AG04450 (cell line): Measurements from ENCODE around the gene MESP2. TPM values are rescaled to one million over a fixed set of nuclear protein-coding genes. Genes with fewer than 3 reads are reported as not detected.

ENCODE experiments used
- CTCF ChIA-PET: fragments of 300-600, 350-600 bp; formaldehyde crosslinking; extraction: SDS; loops from one replicate; lab custom pipeline; 2022; ENCODE audit warnings: antibody characterized with exemption, inconsistent platforms; lab: Charles Lee
- POLR2A ChIA-PET: fragments of 350-600 bp; formaldehyde crosslinking; extraction: SDS; loops from one replicate; lab custom pipeline; 2021; ENCODE audit warnings: antibody characterized with exemption, inconsistent platforms; lab: Yijun Ruan, JAX
- DNase-seq: peaks from one replicate; pipeline ENCODE4 v3.0.0-alpha.2; 2011; ENCODE audit warnings: low read depth, low spot score
- H3K27ac ChIP-seq: one replicate; pipeline ENCODE4 v1.5.1; 2012; ENCODE audit warnings: low read depth, low read length, control low read depth
- H3K27me3 ChIP-seq: one replicate; pipeline ENCODE4 v1.6.0; 2012; ENCODE audit warnings: low read length; ENCODE audit not compliant: control insufficient read depth, insufficient read depth
- H3K4me3 ChIP-seq: 2 replicates; pipeline ENCODE4 v1.5.1; 2011; ENCODE audit warnings: mild to moderate bottlenecking, low read depth, low read length, control low read depth
- H3K9me3 ChIP-seq: 2 replicates; pipeline ENCODE4 v1.5.1; 2012; ENCODE audit warnings: low read length; ENCODE audit not compliant: control insufficient read depth, insufficient read depth
- polyA plus RNA-seq: library from polyadenylated mRNA; depleted of rRNA; stranded (reverse); fragments of >200 nt; gene quantifications from 2 replicates; pipeline ENCODE4 v1.2.3, GENCODE V29; 2011
- TF ChIP-seq, protein P1 (sequence below): IDR thresholded peaks from 2 replicates; pipeline ENCODE4 v1.5.1; 2011; ENCODE audit warnings: low read depth, low read length, control low read depth, inconsistent platforms

Gene MESP2
- polyA plus RNA-seq, 1 experiment = 0.20 TPM

DNA sequence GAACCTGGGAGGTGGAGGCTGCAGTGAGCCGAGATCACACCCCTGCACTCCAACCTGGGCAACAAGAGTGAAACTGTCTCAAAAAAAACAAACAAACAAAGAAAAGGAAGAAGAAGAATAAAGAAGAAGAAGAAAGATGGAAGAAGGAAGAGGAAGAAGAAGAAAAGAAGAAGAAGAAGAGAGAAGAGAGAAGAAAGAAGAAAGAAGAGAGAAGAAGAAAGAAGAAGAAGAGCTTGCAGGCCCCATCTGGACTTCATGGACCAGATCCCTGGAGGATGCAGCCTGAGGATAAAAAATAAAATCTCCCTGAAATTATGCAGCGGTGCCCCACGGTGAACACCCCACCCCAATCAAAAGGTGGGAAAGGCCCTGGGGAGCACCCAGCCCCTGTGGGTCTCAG is 16.3 kb upstream of the MESP2 start:
- TF ChIP-seq, protein P1, sequence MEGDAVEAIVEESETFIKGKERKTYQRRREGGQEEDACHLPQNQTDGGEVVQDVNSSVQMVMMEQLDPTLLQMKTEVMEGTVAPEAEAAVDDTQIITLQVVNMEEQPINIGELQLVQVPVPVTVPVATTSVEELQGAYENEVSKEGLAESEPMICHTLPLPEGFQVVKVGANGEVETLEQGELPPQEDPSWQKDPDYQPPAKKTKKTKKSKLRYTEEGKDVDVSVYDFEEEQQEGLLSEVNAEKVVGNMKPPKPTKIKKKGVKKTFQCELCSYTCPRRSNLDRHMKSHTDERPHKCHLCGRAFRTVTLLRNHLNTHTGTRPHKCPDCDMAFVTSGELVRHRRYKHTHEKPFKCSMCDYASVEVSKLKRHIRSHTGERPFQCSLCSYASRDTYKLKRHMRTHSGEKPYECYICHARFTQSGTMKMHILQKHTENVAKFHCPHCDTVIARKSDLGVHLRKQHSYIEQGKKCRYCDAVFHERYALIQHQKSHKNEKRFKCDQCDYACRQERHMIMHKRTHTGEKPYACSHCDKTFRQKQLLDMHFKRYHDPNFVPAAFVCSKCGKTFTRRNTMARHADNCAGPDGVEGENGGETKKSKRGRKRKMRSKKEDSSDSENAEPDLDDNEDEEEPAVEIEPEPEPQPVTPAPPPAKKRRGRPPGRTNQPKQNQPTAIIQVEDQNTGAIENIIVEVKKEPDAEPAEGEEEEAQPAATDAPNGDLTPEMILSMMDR = no peak
- ChIA-PET POLR2A (interaction anchor here (1.7 kb wide), 1 partner anchor 115 kb away, joined by 7 read pairs; no protein-coding TSS in a partner anchor), CTCF (interaction anchor here (0.7 to 19.0 kb wide), 11 partner anchors 8 to 474 kb away, joined by 3 to 498 read pairs (median 6); partner anchors contain the start of genes ARPIN, MESP1 and MESP2)
- Histone ChIP-seq H3K9me3 (no peaks in the 10 kb centered on the region), H3K27me3 (no peaks in the 10 kb centered on the region), H3K27ac (no peak overlapping the region), H3K4me3 (no peak overlapping the region)
- no peak for DNase-seq

DNA sequence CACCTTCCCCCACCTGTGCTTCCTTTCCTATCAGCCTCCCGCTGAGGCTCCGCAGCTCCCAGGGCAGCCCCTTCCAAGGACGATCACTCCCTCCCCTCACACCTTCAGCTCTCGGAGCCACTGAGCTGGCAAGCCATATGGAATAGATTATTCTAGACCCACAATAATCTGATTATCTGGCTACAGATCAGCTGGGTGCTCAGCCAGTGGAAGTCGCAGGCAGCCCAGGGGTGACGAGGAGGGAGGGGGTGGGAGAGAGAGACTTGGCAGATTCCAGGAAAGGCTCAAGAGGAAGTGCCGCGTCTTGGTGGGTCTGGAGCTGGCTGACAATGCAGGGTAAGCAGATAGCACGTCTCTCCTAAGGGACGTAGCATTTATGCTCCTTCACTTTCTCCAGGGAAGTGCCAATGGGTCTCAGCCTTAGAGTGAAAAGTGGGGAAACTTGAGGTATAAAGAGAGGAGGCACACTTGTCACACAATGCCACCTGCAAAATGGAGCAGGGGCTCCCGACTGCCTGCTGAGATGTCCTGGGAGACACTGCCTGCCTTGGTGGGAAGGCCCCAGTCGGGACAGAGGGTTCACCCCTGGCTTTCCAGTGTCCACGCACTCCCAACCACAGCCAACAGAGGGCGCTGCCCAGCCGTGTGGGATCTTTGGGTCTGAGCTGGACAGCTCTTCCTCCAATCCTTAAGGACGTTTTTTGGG is 15.7 kb upstream of the MESP2 start:
- POLR2A ChIA-PET = interaction anchor here (1.0 to 1.7 kb wide), 4 partner anchors 10 to 133 kb away, joined by 3 to 7 read pairs (median 4); partner anchors contain the start of gene AP3S2
- Histone ChIP-seq H3K9me3 (no peaks in the 10 kb centered on the region), H3K4me3 (no peak overlapping the region), H3K27ac (no peak overlapping the region), H3K27me3 (no peaks in the 10 kb centered on the region)
- CTCF ChIA-PET = interaction anchor here (0.6 to 19.0 kb wide), 26 partner anchors 9 to 473 kb away, joined by 3 to 498 read pairs (median 5); partner anchors contain the start of genes AP3S2, ARPIN, CIB1 and GDPGP1
- TF ChIP-seq, protein P1 = peak; percentile 98
- no peak for DNase-seq

DNA sequence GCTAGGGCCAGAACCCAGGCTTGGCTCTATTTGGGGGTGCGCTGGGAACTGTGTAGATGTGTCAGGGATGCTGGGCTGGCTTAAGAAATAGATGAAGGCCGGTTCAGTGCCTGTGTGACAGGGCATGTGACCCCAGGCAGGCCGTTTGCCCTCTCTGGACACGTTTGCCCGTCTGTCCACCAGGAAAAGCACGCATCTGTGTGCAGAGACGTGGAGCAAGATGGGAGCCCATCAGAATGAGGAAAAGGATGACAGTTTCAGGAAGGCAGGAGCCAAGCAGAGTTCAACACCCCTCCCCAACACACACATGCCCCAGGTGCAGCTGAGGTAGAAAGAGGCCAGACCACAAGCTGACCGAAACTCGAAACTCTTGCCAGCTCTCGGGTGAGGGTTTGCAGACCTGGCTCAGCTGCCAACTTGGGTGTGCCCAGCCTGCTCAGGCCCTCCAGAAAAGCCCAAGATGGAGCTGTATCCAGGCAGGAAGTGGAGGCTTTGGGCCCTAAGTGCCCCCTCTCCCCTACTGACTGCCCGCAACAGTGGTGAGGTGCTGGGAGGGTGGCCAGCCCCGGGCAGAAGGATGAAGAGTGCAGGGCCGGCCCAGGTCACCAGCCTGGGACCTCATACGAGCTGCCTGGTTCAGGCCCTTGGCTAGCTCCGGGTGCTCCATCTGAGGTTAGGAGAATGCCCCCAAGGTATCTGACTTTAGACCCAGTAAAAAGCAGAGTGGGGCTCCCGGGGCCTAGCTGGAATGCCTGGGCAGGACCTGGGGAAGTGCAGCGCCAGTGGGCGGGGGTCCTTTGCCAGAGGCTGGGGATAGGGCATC is 14.9 kb upstream of the MESP2 start:
- H3K9me3 ChIP-seq = no peaks in the 10 kb centered on the region
- CTCF ChIA-PET = interaction anchor here (0.6 to 19.0 kb wide), 24 partner anchors 8 to 472 kb away, joined by 3 to 498 read pairs (median 6); partner anchors contain the start of genes AP3S2, ARPIN, CIB1 and GDPGP1
- H3K27ac ChIP-seq = no peak overlapping the region
- no peak for DNase-seq
- H3K4me3 ChIP-seq = no peak overlapping the region
- TF ChIP-seq, protein P1 = no peak
- POLR2A ChIA-PET = interaction anchor here (1.0 to 1.7 kb wide), 4 partner anchors 11 to 132 kb away, joined by 3 to 7 read pairs (median 4); partner anchors contain the start of gene AP3S2
- H3K27me3 ChIP-seq = no peaks in the 10 kb centered on the region

DNA sequence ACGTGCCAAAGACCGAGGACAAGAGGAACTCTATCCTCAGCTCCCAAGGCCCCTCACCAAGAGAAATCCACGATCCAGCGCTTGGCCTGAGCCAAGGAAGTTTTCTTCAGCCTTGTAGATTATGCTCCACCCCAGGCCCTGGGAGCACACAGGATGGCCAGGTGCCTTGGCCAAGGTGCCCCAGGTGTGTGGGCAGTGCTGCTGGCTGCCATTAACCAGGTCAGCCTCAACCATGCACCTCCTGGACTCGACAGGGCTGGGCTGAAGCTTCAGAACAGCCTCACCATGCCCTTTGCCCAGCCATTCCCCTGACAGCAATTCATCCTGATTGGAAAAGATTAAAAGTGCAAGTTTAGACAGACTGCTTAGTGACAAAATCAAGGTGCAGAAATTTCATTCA is 14.2 kb upstream of the MESP2 start:
- no peak overlapping the region for H3K27ac ChIP-seq
- TF ChIP-seq, protein P1 = no peak
- no peak for DNase-seq
- no peak overlapping the region for H3K4me3 ChIP-seq
- ChIA-PET CTCF (interaction anchor here (1.1 to 19.0 kb wide), 11 partner anchors 10 to 310 kb away, joined by 4 to 498 read pairs (median 8); partner anchors contain the start of genes AP3S2, MESP1 and MESP2), POLR2A (no interaction called here)
- no peaks in the 10 kb centered on the region; the same call in 1 of the 2 replicates for H3K9me3 ChIP-seq
- no peaks in the 10 kb centered on the region for H3K27me3 ChIP-seq
